OCI-LY7 (cell line): ENCODE measurements around the gene CPNE4. TPM values are rescaled to one million over a fixed set of nuclear protein-coding genes. Genes with fewer than 3 reads are reported as not detected.

ENCODE experiments used
- BruUV-seq: library from RNA; stranded (reverse); fragments of 400-500 nt; replicated peaks from 2 replicates; lab custom pipeline; 2021; lab: Mats Ljungman, UMichigan
- CTCF ChIA-PET: fragments of 300-600 bp; sonication (Branson Sonifier 250); formaldehyde crosslinking; loops from one replicate; lab custom pipeline; 2022; ENCODE audit warnings: antibody characterized with exemption; ENCODE audit not compliant: unreplicated experiment; lab: Charles Lee
- POLR2A ChIA-PET: fragments of 300-600 bp; sonication (Branson Sonifier 250); formaldehyde crosslinking; loops from one replicate; lab custom pipeline; 2022; ENCODE audit warnings: antibody characterized with exemption; lab: Charles Lee
- DNase-seq: peaks from one replicate; pipeline ENCODE4 v3.0.0-alpha.2; 2015; ENCODE audit warnings: low spot score
- H2AFZ ChIP-seq: fragments of 200-600 bp; sonication (generic), shearing (Covaris generic); 2 replicates; pipeline ENCODE4 v1.6.1; 2014; ENCODE audit warnings: mild to moderate bottlenecking, antibody characterized with exemption, low read length, moderate library complexity
- H3K27ac ChIP-seq: fragments of 200-600 bp; sonication (generic); 2 replicates; pipeline ENCODE4 v1.5.1; 2014; ENCODE audit warnings: mixed run types, low read depth, mild to moderate bottlenecking, moderate library complexity, low read length, inconsistent platforms; ENCODE audit not compliant: poor library complexity, severe bottlenecking
- H3K36me3 ChIP-seq: fragments of 200-600 bp; sonication (generic); 2 replicates; pipeline ENCODE4 v1.6.1; 2014; ENCODE audit warnings: mild to moderate bottlenecking, antibody characterized with exemption, low read length, moderate library complexity, mixed read lengths; ENCODE audit not compliant: insufficient read depth
- H3K4me1 ChIP-seq: fragments of 200-600 bp; sonication (generic); 2 replicates; pipeline ENCODE4 v1.5.1; 2014; ENCODE audit warnings: mild to moderate bottlenecking, low read length; ENCODE audit not compliant: insufficient read depth, poor library complexity, severe bottlenecking
- H3K4me2 ChIP-seq: fragments of 200-600 bp; sonication (generic); 2 replicates; pipeline ENCODE4 v1.6.1; 2014; ENCODE audit warnings: mild to moderate bottlenecking, low read length
- H3K4me3 ChIP-seq: fragments of 200-600 bp; sonication (generic); 2 replicates; pipeline ENCODE4 v1.5.1; 2014; ENCODE audit warnings: mild to moderate bottlenecking, low read depth, low read length; ENCODE audit not compliant: poor library complexity, severe bottlenecking
- H3K79me2 ChIP-seq: fragments of 200-600 bp; sonication (generic); 2 replicates; pipeline ENCODE4 v1.6.1; 2016; ENCODE audit warnings: low read depth, mild to moderate bottlenecking, low read length, moderate library complexity, mixed read lengths; ENCODE audit not compliant: insufficient read depth
- H3K9me2 ChIP-seq: fragments of 200-600 bp; sonication (generic); 2 replicates; pipeline ENCODE4 v1.6.1; 2016; ENCODE audit warnings: mild to moderate bottlenecking, low read length, mixed read lengths; ENCODE audit not compliant: insufficient read depth
- H3K9me3 ChIP-seq: fragments of 200-600 bp; sonication (generic); 2 replicates; pipeline ENCODE4 v1.6.1; 2014; ENCODE audit warnings: mild to moderate bottlenecking, mixed run types, low read length, mixed read lengths
- H4K20me1 ChIP-seq: fragments of 200-600 bp; sonication (generic); 2 replicates; pipeline ENCODE4 v1.6.1; 2014; ENCODE audit warnings: mild to moderate bottlenecking, antibody characterized with exemption, low read length, moderate library complexity, mixed read lengths; ENCODE audit not compliant: insufficient read depth
- EZH2phosphoT487 ChIP-seq: fragments of 200-600 bp; sonication (generic); IDR thresholded peaks from 2 replicates; pipeline ENCODE4 v1.6.1; 2018; ENCODE audit warnings: low read depth, borderline replicate concordance, mild to moderate bottlenecking, mixed run types, antibody characterized with exemption, low read length, moderate library complexity, mixed read lengths
- intact Hi-C: fragments of 100-400 bp; cut with micrococcal nuclease; formaldehyde crosslinking; loops from one replicate; pipeline ENCODE4 v1.10.0; 2022; ENCODE audit not compliant: unreplicated experiment
- total RNA-seq, 2 experiments: library from RNA; depleted of rRNA in 1 of 2; stranded (reverse); fragments of >200 nt in 1 of 2; shearing (Covaris generic) in 1 of 2; gene quantifications; 2 replicates each; pipeline ENCODE4 v1.2.3, GENCODE V29; 2014 to 2022
- TF ChIP-seq, protein P1 (sequence below): fragments of 200-600 bp; sonication (generic); conservative IDR thresholded peaks from 2 replicates; pipeline ENCODE4 v1.5.1; 2014; ENCODE audit warnings: mild to moderate bottlenecking, antibody characterized with exemption, low read length, moderate library complexity, mixed read lengths

Gene CPNE4
- total RNA-seq, 2 experiments from 2014 or later = not detected

DNA sequence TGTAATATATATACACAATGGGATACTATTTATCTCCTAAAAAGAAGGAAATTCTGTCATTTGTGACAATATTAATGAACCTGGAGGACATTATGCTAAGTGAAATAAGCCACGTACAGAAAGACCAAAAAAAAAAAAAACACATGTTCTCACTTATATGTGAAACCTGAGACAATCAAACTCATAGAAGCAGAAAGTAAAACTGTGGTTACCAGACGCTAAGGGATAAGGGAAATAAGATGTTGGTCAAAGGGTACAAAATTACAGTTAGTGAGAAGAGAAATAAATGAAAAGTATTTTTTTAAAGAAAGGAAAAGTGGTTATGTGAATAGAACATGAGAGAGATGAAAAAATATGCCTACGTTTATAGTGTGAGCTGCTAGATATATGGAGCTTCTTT lies 101.1 kb downstream of the CPNE4 start:
- CTCF ChIA-PET = no interaction called here
- intact Hi-C loops = no loop called here

DNA sequence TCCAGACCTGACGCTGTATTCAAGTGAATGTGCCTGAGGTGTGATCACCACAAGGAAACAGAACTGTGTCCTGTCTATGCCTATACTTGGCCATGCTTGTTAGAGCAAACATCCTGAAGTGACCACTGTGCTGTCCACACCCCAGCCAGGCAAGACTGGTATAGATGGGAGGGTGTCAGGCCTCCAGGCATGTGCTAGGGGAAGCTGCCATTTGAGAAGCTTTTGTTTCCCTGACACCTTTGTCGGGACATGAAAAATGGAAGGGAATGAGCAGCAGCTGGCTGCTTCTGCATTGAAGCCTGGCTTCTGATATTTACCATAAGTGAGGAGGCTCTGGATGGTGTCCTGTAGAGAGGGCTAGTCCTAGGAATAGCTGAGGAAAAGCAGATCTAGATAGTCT lies 106.2 kb downstream of the CPNE4 start:
- H4K20me1 ChIP-seq = no peaks in the 10 kb centered on the region
- POLR2A ChIA-PET = no interaction called here

More for the DNA sequence above, 101.1 kb downstream of the CPNE4 start:
- H3K36me3 ChIP-seq = no peaks in the 10 kb centered on the region
- H3K79me2 ChIP-seq = no peaks in the 10 kb centered on the region
- no peak overlapping the region for H3K27ac ChIP-seq
- POLR2A ChIA-PET = interaction anchor here (0.6 kb wide), 1 partner anchor 948 kb away, joined by 5 read pairs; no protein-coding TSS in a partner anchor
- no peaks in the 10 kb centered on the region for H3K9me3 ChIP-seq
- no peaks in the 10 kb centered on the region for H3K4me1 ChIP-seq
- BruUV-seq = no TSS peak
- no peak overlapping the region for H3K4me3 ChIP-seq
- no peak for DNase-seq
- no peak overlapping the region for H3K4me2 ChIP-seq
- no peaks in the 10 kb centered on the region for H4K20me1 ChIP-seq
- H3K9me2 ChIP-seq = no peaks in the 10 kb centered on the region
- TF ChIP-seq EZH2phosphoT487 = no peak
- TF ChIP-seq, protein P1, sequence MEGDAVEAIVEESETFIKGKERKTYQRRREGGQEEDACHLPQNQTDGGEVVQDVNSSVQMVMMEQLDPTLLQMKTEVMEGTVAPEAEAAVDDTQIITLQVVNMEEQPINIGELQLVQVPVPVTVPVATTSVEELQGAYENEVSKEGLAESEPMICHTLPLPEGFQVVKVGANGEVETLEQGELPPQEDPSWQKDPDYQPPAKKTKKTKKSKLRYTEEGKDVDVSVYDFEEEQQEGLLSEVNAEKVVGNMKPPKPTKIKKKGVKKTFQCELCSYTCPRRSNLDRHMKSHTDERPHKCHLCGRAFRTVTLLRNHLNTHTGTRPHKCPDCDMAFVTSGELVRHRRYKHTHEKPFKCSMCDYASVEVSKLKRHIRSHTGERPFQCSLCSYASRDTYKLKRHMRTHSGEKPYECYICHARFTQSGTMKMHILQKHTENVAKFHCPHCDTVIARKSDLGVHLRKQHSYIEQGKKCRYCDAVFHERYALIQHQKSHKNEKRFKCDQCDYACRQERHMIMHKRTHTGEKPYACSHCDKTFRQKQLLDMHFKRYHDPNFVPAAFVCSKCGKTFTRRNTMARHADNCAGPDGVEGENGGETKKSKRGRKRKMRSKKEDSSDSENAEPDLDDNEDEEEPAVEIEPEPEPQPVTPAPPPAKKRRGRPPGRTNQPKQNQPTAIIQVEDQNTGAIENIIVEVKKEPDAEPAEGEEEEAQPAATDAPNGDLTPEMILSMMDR = no peak
- H2AFZ ChIP-seq = no peak overlapping the region

GRCh38 chr3:131925571-131925970 lies 109.2 kb downstream of the CPNE4 start:
- Histone ChIP-seq H3K79me2 (no peaks in the 10 kb centered on the region), H4K20me1 (no peaks in the 10 kb centered on the region), H3K9me3 (no peaks in the 10 kb centered on the region), H3K4me3 (no peak overlapping the region), H3K9me2 (no peaks in the 10 kb centered on the region), H3K4me1 (no peaks in the 10 kb centered on the region), H2AFZ (no peak overlapping the region), H3K36me3 (no peaks in the 10 kb centered on the region), H3K27ac (no peak overlapping the region), H3K4me2 (no peak overlapping the region)
- ChIA-PET POLR2A (no interaction called here), CTCF (no interaction called here)
- intact Hi-C loops = no loop called here
- TF ChIP-seq, protein P1 = no peak
- no peak for TF ChIP-seq EZH2phosphoT487
- BruUV-seq = no TSS peak
- DNase-seq = no peak

More for the DNA sequence above, 106.2 kb downstream of the CPNE4 start:
- no peak overlapping the region for H2AFZ ChIP-seq
- no peaks in the 10 kb centered on the region for H3K9me3 ChIP-seq
- no peak for DNase-seq
- TF ChIP-seq EZH2phosphoT487 = no peak
- TF ChIP-seq, protein P1 = no peak
- H3K27ac ChIP-seq = no peak overlapping the region
- intact Hi-C loops = no loop called here
- no TSS peak for BruUV-seq
- no peaks in the 10 kb centered on the region for H3K79me2 ChIP-seq
- H3K4me1 ChIP-seq = no peaks in the 10 kb centered on the region
- no peaks in the 10 kb centered on the region for H3K9me2 ChIP-seq
- no peak overlapping the region for H3K4me3 ChIP-seq
- CTCF ChIA-PET = no interaction called here
- H3K4me2 ChIP-seq = no peak overlapping the region
- no peaks in the 10 kb centered on the region for H3K36me3 ChIP-seq
